Choroid plexus epithelial cell (primary cell): ENCODE measurements around the gene BCL10.

Experiments
- DNase-seq: peaks from one replicate; pipeline ENCODE4 v3.0.0-alpha.2; 2010; ENCODE audit warnings: low read depth
- H3K4me3 ChIP-seq: 2 replicates; pipeline ENCODE4 v1.5.1; 2011; ENCODE audit warnings: low read depth, mild to moderate bottlenecking, control low read depth, low read length, moderate library complexity
- CTCF ChIP-seq: conservative IDR thresholded peaks from 2 replicates; pipeline ENCODE4 v1.5.1; 2011; ENCODE audit warnings: low read depth, mild to moderate bottlenecking, control low read depth, inconsistent platforms, low read length, moderate library complexity

BCL10 gene

GRCh38 chr1:85216697-85217096, 59.7 kb downstream of the BCL10 start:
- TF ChIP-seq CTCF = no peak
- no peak overlapping the region for H3K4me3 ChIP-seq
- DNase-seq = no peak
